Fibroblast of lung (primary cell): Measurements from ENCODE around the gene FASTK. TPM values are rescaled to one million over a fixed set of nuclear protein-coding genes. Genes with fewer than 3 reads are reported as not detected.

Source experiments
- DNase-seq, 2 donors: peaks; one replicate each; pipeline versions ENCODE4 v3.0.0 to v3.0.0-alpha.2; 2010; ENCODE audit warnings: low read depth in 2 of 2
- H2AFZ ChIP-seq: 2 replicates; pipeline ENCODE4 v1.5.1; 2012; ENCODE audit warnings: low read length, control low read depth, inconsistent platforms
- H3K27ac ChIP-seq: 2 replicates; pipeline ENCODE4 v1.5.1; 2011; ENCODE audit warnings: low read length, control low read depth; ENCODE audit not compliant: insufficient read depth
- H3K27me3 ChIP-seq: 2 replicates; pipeline ENCODE4 v1.5.1; 2011; ENCODE audit warnings: mild to moderate bottlenecking, low read length; ENCODE audit not compliant: control insufficient read depth, insufficient read depth
- H3K36me3 ChIP-seq: 2 replicates; pipeline ENCODE4 v1.5.1; 2011; ENCODE audit warnings: low read length; ENCODE audit not compliant: control insufficient read depth, insufficient read depth
- H3K4me1 ChIP-seq: 2 replicates; pipeline ENCODE4 v1.5.1; 2011; ENCODE audit warnings: low read length; ENCODE audit not compliant: control insufficient read depth, insufficient read depth; ENCODE audit errors: extremely low read depth
- H3K4me2 ChIP-seq: 2 replicates; pipeline ENCODE4 v1.5.1; 2011; ENCODE audit warnings: low read length, control low read depth; ENCODE audit not compliant: insufficient read depth; ENCODE audit errors: extremely low read depth
- H3K4me3 ChIP-seq, 4 experiments: fragments of 200-600 bp in 1 of 4; sonication (generic) in 1 of 4; replicated peaks in 1 of 4; 2 replicates each; pipeline ENCODE4 v1.5.1; 2011 to 2016; ENCODE audit warnings: low read length in 4 of 4, low read depth in 3 of 4, mild to moderate bottlenecking in 3 of 4, control low read depth in 2 of 4, inconsistent platforms in 1 of 4, mixed read lengths in 1 of 4; ENCODE audit not compliant: insufficient read depth in 1 of 4; ENCODE audit errors: control extremely low read depth in 1 of 4
- H3K79me2 ChIP-seq: 2 replicates; pipeline ENCODE4 v1.5.1; 2012; ENCODE audit warnings: mild to moderate bottlenecking, low read length, inconsistent platforms; ENCODE audit not compliant: control insufficient read depth, insufficient read depth
- H3K9ac ChIP-seq: 2 replicates; pipeline ENCODE4 v1.5.1; 2011; ENCODE audit warnings: mild to moderate bottlenecking, low read length, control low read depth; ENCODE audit not compliant: insufficient read depth
- H3K9me3 ChIP-seq: 2 replicates; pipeline ENCODE4 v1.5.1; 2012; ENCODE audit warnings: low read depth, low read length; ENCODE audit not compliant: control insufficient read depth, insufficient read depth
- H4K20me1 ChIP-seq: 2 replicates; pipeline ENCODE4 v1.5.1; 2011; ENCODE audit warnings: low read length; ENCODE audit not compliant: control insufficient read depth, insufficient read depth; ENCODE audit errors: extremely low read depth
- EZH2 ChIP-seq: IDR thresholded peaks from 2 replicates; pipeline ENCODE4 v1.5.1; 2012; ENCODE audit warnings: low read length, control low read depth, mild to moderate bottlenecking; ENCODE audit errors: missing control alignments
- polyA plus RNA-seq, 2 donors: library from polyadenylated mRNA; depleted of rRNA in 1 of 2; stranded (reverse) in 1 of 2; unstranded in 1 of 2; fragments of >200 nt; gene quantifications; 2 replicates each; pipeline ENCODE4 v1.2.1, GENCODE V29; 2011 to 2012; ENCODE audit warnings: missing spikeins in 1 of 2
- total RNA-seq: library from RNA; depleted of rRNA; stranded (reverse); fragments of >200 nt; gene quantifications from 2 replicates; pipeline ENCODE4 v1.2.1, GENCODE V29; 2014
- TF ChIP-seq, protein P1 (sequence below), 2 donors: IDR thresholded peaks in 1 of 2; conservative IDR thresholded peaks in 1 of 2; 1 replicate in 1 of 2; 2 replicates in 1 of 2; pipeline ENCODE4 v1.5.1; 2011 to 2012; ENCODE audit warnings: low read length in 2 of 2, control low read depth in 1 of 2, inconsistent platforms in 1 of 2, low read depth in 1 of 2, mild to moderate bottlenecking in 1 of 2

Gene FASTK
- total and polyA plus RNA-seq, 2 donors (not counting 1 experiment from before 2014, with no cell fraction given), result 33.8 to 69.5 TPM

- no peaks in the 10 kb centered on the region for H3K27me3 ChIP-seq
- H3K4me1 ChIP-seq, result peaks cover 23% of the 10 kb centered on the region
- peak overlapping the region; percentile 93 for H3K27ac ChIP-seq
- H3K79me2 ChIP-seq, result peaks cover 33% of the 10 kb centered on the region
- no peak for DNase-seq
- TF ChIP-seq EZH2, result no peak
- TF ChIP-seq, protein P1, sequence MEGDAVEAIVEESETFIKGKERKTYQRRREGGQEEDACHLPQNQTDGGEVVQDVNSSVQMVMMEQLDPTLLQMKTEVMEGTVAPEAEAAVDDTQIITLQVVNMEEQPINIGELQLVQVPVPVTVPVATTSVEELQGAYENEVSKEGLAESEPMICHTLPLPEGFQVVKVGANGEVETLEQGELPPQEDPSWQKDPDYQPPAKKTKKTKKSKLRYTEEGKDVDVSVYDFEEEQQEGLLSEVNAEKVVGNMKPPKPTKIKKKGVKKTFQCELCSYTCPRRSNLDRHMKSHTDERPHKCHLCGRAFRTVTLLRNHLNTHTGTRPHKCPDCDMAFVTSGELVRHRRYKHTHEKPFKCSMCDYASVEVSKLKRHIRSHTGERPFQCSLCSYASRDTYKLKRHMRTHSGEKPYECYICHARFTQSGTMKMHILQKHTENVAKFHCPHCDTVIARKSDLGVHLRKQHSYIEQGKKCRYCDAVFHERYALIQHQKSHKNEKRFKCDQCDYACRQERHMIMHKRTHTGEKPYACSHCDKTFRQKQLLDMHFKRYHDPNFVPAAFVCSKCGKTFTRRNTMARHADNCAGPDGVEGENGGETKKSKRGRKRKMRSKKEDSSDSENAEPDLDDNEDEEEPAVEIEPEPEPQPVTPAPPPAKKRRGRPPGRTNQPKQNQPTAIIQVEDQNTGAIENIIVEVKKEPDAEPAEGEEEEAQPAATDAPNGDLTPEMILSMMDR (conservative IDR thresholded peaks at IDR 0.05 in 1 of 2, IDR thresholded peaks at IDR 0.05 in 1 of 2; ENCODE audit: low read depth in 1 of 2, low read length in 2 of 2), result no peak
- H3K36me3 ChIP-seq, result peaks cover 9% of the 10 kb centered on the region
- no peaks in the 10 kb centered on the region for H3K9me3 ChIP-seq
- no peaks in the 10 kb centered on the region for H4K20me1 ChIP-seq
- H2AFZ ChIP-seq, result no peak overlapping the region
- H3K4me2 ChIP-seq, result peak overlapping the region; percentile 93
- peak overlapping the region; percentile 80 to 89 (median 81) for H3K4me3 ChIP-seq
- peak overlapping the region; percentile 74 for H3K9ac ChIP-seq
Measured at GRCh38 chr7:151060113-151060415, 20.5 kb downstream of the FASTK start.

GRCh38 chr7:151059367-151060112 is 21.1 kb downstream of the FASTK start, which contains the start of gene SLC4A2:
TSS of gene SLC4A2 (plus strand) at chr7:151059589. CDS start at chr7:151061988, 2,399 bp downstream.
- Histone ChIP-seq H2AFZ (peak within 1 kb of the TSS; percentile 15), H3K4me3 (peak within 1 kb of the TSS; percentile 80 to 89 (median 81)), H3K9me3 (no peaks in the 10 kb centered on the region), H3K27ac (peak within 1 kb of the TSS; percentile 93), H3K36me3 (peaks cover 3% of the 10 kb centered on the region), H4K20me1 (no peaks in the 10 kb centered on the region), H3K27me3 (no peaks in the 10 kb centered on the region), H3K9ac (peak within 1 kb of the TSS; percentile 74), H3K4me1 (peaks cover 23% of the 10 kb centered on the region), H3K4me2 (peak within 1 kb of the TSS; percentile 93), H3K79me2 (peaks cover 33% of the 10 kb centered on the region)
- peak; percentile 64 to 71 for DNase-seq
- TF ChIP-seq EZH2, result no peak
- TF ChIP-seq, protein P1 (conservative IDR thresholded peaks at IDR 0.05 in 1 of 2, IDR thresholded peaks at IDR 0.05 in 1 of 2; ENCODE audit: low read depth in 1 of 2, low read length in 2 of 2), result peak; percentile 9 to 43

DNA sequence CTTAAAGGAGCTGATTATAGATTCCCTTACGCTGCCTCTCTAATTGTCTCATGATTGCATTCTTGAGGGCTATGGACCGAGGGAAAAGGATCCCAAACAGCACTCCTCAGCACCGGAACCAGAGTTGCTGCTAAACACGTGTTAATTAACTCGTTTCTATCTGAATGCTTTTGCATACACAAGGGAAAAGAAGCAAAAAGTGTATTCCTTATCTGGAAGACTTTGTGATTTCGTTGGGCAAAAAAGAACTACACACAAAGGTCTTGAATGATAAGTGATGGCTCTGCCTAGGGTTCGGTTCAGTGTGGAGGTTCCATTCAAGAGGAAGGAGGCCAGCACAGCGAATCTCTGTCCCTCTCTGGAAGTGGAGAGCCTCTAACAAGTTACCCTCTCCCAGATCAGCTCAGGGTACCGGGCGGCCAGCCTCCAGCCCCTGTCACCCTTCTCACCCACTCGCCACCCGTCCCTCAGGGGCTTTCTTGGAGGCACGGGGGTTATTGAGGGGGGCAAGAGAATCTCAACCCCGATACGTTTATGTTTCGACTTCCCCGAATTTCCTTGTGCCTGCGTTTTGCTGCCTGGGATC is 21.7 kb downstream of the FASTK start:
- H3K4me1 ChIP-seq, result peaks cover 23% of the 10 kb centered on the region

More for the DNA sequence above, 21.7 kb downstream of the FASTK start:
- peak in 1 of 2 donors; percentile 58 for DNase-seq
- Histone ChIP-seq H3K9ac (peak overlapping the region; percentile 74), H3K4me3 (peak overlapping the region; percentile 55 to 89 (median 81)), H3K79me2 (peaks cover 33% of the 10 kb centered on the region), H3K27ac (peak overlapping the region; percentile 93), H3K4me2 (peak overlapping the region; percentile 71), H4K20me1 (no peaks in the 10 kb centered on the region), H2AFZ (no peak overlapping the region), H3K27me3 (no peaks in the 10 kb centered on the region), H3K36me3 (peaks cover 1% of the 10 kb centered on the region), H3K9me3 (no peaks in the 10 kb centered on the region)
- TF ChIP-seq, protein P1 (conservative IDR thresholded peaks at IDR 0.05 in 1 of 2, IDR thresholded peaks at IDR 0.05 in 1 of 2; ENCODE audit: low read depth in 1 of 2, low read length in 2 of 2), result no peak
- TF ChIP-seq EZH2, result no peak
